PC-9 (cell line): Measurements from ENCODE around the gene HPS3.

Source experiments
- EZH2 ChIP-seq: fragments of 200-600 bp; sonication (generic); IDR thresholded peaks from 2 replicates; pipeline ENCODE4 v1.8.0; 2017; ENCODE audit warnings: antibody characterized with exemption, low read depth
- TF ChIP-seq, protein P1 (sequence below): fragments of 200-600 bp; sonication (generic); conservative IDR thresholded peaks from 2 replicates; pipeline ENCODE4 v1.6.1; 2017; ENCODE audit warnings: mixed run types, antibody characterized with exemption, mild to moderate bottlenecking, moderate library complexity

DNA sequence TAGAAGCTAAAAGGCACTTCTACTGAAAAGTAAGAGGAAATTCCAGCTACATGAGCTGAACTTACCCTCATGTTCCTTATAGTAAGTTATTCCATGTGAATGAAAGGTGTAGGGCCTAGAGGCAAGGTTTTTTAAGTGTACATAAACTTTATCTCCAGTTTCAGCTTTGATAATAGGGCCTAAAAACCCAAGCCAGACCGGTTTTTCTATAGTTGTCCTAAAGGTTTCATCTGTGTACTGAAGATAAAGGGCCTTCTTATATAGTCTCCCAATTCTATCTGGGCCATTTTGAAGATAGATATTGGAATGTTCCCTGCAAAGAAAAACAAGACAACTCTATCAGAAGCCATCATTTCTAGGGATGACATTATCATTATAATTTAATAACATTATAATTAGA is 82.9 kb downstream of the HPS3 start:
- no peak for TF ChIP-seq EZH2
- TF ChIP-seq, protein P1, sequence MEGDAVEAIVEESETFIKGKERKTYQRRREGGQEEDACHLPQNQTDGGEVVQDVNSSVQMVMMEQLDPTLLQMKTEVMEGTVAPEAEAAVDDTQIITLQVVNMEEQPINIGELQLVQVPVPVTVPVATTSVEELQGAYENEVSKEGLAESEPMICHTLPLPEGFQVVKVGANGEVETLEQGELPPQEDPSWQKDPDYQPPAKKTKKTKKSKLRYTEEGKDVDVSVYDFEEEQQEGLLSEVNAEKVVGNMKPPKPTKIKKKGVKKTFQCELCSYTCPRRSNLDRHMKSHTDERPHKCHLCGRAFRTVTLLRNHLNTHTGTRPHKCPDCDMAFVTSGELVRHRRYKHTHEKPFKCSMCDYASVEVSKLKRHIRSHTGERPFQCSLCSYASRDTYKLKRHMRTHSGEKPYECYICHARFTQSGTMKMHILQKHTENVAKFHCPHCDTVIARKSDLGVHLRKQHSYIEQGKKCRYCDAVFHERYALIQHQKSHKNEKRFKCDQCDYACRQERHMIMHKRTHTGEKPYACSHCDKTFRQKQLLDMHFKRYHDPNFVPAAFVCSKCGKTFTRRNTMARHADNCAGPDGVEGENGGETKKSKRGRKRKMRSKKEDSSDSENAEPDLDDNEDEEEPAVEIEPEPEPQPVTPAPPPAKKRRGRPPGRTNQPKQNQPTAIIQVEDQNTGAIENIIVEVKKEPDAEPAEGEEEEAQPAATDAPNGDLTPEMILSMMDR = no peak
